A549 treated with GW870086 at 1 μM for 4 hours (cell line): ENCODE data around the gene PHKA2. TPM values are rescaled to one million over a fixed set of nuclear protein-coding genes. Genes with fewer than 3 reads are reported as not detected.

Experiments
- total RNA-seq: library from RNA; stranded (reverse); fragments of 200-300 nt; extraction: Qiagen RNA extraction; gene quantifications from 5 replicates; pipeline ENCODE4 v1.2.3, GENCODE V29; 2022; ENCODE audit warnings: low read depth

Gene PHKA2
- total RNA-seq, result 11.8 to 15.9 TPM (median 14.4 TPM) in 5 replicates

DNA sequence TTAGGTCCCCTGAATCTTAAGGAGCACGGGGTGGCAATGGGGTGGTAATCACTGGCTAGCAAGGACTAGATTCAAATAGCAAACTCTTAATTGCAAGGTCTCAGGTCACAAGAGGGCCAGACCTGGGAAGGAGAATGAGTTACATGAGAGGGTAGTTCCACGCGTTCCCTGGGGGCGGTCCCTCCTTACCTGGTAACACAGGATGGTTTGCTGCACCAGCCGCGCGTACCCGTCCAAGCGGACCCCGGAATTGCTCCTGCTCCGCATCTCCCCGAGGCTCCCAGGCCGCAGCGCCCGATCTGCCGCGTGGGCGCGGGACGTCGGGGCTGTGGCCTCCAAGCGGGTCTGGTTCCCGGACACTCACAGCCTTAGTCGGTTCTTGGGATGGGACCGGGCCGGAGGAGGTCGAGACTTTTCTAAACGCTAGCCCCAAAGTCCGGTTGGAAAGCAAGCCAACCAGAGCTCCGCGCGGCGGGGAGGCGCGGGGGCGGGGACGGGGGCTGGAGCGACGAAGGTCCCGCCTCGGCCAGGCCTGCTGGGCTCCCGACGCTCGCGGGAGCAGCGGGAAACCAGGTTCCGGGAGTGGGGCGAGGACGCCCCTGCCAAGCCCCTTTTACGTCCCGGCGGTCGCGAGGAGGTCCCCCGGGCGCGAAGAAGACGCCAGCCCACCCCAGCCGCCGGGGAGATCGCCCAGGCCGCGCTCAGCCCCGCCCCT lies at the start of gene PHKA2:
TSS of gene PHKA2 (minus strand) at position 449 of the 715 bp plus-strand sequence. CDS start at position 267, 182 bp downstream.

Other genes with a start within 250 kb of the PHKA2 start
- gene ADGRG2, start 138.4 kb upstream of the PHKA2 start, total RNA-seq, result 8.4 to 11.0 TPM (median 10.6 TPM) in 5 replicates